ENCODE data around the gene MCCC1.

MCCC1 gene

DNA sequence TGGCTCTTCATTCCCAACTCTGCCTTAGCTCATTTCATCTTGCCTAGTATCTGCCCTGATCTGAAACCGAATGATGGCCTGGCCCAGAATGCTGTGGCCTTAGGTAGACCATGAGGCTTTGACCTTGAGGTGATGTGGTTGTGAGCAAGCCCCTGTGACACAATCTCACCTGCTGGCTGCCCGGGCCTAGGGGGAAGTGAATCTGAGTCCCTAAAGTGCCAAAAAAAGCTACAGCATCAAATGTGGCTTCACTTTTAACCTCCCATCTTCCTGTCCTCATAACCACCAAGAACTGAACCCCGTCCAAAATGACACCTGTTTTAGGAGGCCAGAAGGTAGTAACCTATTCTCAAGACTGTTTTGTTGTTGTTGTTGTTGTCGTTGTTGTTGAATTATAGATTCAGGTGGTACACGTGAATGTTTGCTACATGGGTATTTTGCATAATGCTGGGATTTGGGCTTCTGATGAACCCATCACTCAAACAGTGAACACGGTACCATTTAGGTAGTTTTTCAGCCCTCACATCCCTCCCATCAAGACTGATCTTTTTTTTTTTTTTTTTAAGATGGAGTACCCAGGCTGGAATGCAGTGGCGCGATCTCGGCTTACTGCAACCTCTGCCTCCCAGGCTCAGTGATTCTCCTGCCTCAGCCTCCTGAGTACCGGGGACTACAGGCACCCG, 54.6 kb downstream of the MCCC1 start:
- TF ChIP-seq, protein P1, sequence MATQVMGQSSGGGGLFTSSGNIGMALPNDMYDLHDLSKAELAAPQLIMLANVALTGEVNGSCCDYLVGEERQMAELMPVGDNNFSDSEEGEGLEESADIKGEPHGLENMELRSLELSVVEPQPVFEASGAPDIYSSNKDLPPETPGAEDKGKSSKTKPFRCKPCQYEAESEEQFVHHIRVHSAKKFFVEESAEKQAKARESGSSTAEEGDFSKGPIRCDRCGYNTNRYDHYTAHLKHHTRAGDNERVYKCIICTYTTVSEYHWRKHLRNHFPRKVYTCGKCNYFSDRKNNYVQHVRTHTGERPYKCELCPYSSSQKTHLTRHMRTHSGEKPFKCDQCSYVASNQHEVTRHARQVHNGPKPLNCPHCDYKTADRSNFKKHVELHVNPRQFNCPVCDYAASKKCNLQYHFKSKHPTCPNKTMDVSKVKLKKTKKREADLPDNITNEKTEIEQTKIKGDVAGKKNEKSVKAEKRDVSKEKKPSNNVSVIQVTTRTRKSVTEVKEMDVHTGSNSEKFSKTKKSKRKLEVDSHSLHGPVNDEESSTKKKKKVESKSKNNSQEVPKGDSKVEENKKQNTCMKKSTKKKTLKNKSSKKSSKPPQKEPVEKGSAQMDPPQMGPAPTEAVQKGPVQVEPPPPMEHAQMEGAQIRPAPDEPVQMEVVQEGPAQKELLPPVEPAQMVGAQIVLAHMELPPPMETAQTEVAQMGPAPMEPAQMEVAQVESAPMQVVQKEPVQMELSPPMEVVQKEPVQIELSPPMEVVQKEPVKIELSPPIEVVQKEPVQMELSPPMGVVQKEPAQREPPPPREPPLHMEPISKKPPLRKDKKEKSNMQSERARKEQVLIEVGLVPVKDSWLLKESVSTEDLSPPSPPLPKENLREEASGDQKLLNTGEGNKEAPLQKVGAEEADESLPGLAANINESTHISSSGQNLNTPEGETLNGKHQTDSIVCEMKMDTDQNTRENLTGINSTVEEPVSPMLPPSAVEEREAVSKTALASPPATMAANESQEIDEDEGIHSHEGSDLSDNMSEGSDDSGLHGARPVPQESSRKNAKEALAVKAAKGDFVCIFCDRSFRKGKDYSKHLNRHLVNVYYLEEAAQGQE (IDR thresholded peaks at IDR 0.05; ENCODE audit: insufficient read depth in 1 of 2, low read depth in 2 of 2, low read length in 2 of 2), result no peak
- TF ChIP-seq SIN3A (IDR thresholded peaks at IDR 0.05; ENCODE audit: borderline replicate concordance, insufficient read depth, low read length) (no peak), TAF1 (IDR thresholded peaks at IDR 0.05; ENCODE audit: borderline replicate concordance, insufficient read depth, low read length) (no peak), FOXP2 (optimal IDR thresholded peaks at IDR 0.05; ENCODE audit: borderline replicate concordance, extremely low read depth, extremely low read length, insufficient read depth) (no peak), POLR2AphosphoS5 (IDR thresholded peaks at IDR 0.05; ENCODE audit: low read depth, low read length) (no peak)

DNA sequence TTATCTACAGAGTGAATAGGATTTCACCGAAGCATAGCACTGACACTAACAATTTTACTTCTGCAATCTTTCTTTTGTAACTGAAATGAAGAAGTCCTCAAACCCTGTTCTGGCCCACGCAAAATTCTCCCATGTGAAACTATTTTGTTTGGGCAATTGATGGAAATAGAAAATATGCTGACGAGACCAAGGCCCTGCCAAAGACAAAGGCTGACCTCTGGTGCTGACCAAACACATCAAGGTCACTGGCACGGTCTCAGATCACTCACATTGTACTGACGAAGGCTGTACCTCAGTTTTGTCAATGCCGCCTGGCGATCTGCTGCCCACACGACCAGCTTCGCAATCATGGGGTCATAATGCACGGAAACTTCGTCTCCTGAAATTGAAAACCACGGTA, 60.5 kb downstream of the MCCC1 start:
- TF ChIP-seq SIN3A (IDR thresholded peaks at IDR 0.05; ENCODE audit: borderline replicate concordance, insufficient read depth, low read length), result no peak
- no peak for TF ChIP-seq TAF1 (IDR thresholded peaks at IDR 0.05; ENCODE audit: borderline replicate concordance, insufficient read depth, low read length)
- no peak for TF ChIP-seq POLR2AphosphoS5 (IDR thresholded peaks at IDR 0.05; ENCODE audit: low read depth, low read length)
- TF ChIP-seq, protein P1 (IDR thresholded peaks at IDR 0.05; ENCODE audit: insufficient read depth in 1 of 2, low read depth in 2 of 2, low read length in 2 of 2), result no peak
- no peak for TF ChIP-seq FOXP2 (optimal IDR thresholded peaks at IDR 0.05; ENCODE audit: borderline replicate concordance, extremely low read depth, extremely low read length, insufficient read depth)

DNA sequence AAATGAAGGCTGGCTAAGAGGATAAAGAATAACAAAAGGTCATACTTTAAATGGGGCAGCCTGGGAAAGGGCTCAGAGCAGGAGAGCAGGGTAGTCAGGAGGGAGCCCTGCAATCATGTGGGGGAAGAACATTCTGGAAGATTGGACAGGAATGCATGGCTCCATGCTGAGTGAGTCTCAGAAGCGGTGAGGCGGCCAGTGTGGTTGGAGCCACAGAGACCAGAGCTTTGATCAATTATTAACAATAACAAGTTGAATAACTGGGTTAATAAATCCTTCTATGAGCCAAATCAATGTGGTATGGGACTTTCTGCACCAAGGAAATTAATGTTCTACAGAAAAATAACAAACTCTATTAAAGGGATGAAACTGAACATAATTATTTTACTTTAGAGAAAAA, 61.1 kb downstream of the MCCC1 start:
- TF ChIP-seq POLR2AphosphoS5 (IDR thresholded peaks at IDR 0.05; ENCODE audit: low read depth, low read length), result no peak
- no peak for TF ChIP-seq TAF1 (IDR thresholded peaks at IDR 0.05; ENCODE audit: borderline replicate concordance, insufficient read depth, low read length)
- no peak for TF ChIP-seq SIN3A (IDR thresholded peaks at IDR 0.05; ENCODE audit: borderline replicate concordance, insufficient read depth, low read length)
- no peak for TF ChIP-seq FOXP2 (optimal IDR thresholded peaks at IDR 0.05; ENCODE audit: borderline replicate concordance, extremely low read depth, extremely low read length, insufficient read depth)
- TF ChIP-seq, protein P1 (IDR thresholded peaks at IDR 0.05; ENCODE audit: insufficient read depth in 1 of 2, low read depth in 2 of 2, low read length in 2 of 2), result no peak

DNA sequence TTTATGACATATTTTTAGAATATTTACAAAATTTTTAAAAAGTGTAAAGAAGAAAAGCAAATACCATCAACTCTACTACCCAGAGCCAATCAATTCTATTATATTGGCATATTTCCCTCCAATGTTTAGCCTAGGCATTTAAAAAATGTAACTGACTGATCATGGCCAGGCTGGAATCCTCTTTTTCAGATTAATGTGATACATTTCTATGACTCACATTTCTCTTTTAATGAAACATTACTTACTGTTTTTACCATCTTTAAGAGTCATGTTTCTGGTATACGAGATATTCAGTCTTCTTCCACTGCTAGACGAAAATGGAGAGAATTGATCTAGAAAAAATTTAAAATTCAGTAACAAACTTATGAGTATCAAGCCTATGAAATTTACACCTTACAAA, 65.5 kb downstream of the MCCC1 start:
- TF ChIP-seq POLR2AphosphoS5 (IDR thresholded peaks at IDR 0.05; ENCODE audit: low read depth, low read length) (no peak), FOXP2 (optimal IDR thresholded peaks at IDR 0.05; ENCODE audit: borderline replicate concordance, extremely low read depth, extremely low read length, insufficient read depth) (no peak), TAF1 (IDR thresholded peaks at IDR 0.05; ENCODE audit: borderline replicate concordance, insufficient read depth, low read length) (no peak), SIN3A (IDR thresholded peaks at IDR 0.05; ENCODE audit: borderline replicate concordance, insufficient read depth, low read length) (no peak)
- TF ChIP-seq, protein P1 (IDR thresholded peaks at IDR 0.05; ENCODE audit: insufficient read depth in 1 of 2, low read depth in 2 of 2, low read length in 2 of 2), result no peak
